ENCODE results near the gene PTPRCAP.
A peak's percentile ranks its signal among the peaks of the same experiment; 100 is the strongest.
"Not testable (repeated sequence)": the region's sequence is repeated elsewhere in the genome, so short reads cannot be mapped to it uniquely, and the experiment has no call there.

PTPRCAP gene

DNA sequence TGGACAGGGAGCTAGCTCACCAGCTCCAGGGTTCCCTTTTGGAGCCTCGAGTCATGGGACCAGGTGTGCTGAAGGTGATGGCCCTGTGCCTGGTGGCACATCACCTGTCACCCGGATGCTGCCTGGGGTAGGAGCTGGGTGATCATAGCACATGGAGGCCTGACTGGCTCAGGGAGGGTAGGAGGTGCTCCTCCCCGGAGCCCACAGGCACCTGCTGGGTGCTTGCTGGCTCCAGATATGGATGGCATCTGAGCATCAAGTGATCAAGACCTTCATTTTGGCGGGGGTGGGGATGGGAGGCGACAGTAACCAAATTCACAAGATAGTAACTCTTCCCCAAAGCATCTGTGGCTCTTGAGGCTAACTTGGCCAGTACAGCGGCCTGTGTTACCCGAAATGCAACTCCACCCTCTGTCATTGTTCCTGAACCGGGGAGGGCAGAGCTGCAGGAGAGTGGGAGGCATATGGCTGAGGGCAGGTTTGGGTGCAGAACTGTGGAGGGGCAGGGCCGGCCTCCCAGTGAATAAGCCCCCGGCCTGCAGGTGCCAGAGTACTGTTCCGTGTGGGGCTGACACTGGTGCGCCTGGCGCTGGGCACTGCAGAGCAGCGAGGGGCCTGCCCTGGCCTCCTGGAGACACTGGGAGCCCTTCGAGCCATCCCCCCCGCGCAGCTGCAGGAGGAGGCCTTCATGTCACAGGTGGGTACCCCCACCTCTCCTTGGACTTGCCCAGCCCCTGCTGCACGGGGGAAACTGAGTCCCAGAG, 28.9 kb downstream of the PTPRCAP start:
- no peak for DNase-seq

DNA sequence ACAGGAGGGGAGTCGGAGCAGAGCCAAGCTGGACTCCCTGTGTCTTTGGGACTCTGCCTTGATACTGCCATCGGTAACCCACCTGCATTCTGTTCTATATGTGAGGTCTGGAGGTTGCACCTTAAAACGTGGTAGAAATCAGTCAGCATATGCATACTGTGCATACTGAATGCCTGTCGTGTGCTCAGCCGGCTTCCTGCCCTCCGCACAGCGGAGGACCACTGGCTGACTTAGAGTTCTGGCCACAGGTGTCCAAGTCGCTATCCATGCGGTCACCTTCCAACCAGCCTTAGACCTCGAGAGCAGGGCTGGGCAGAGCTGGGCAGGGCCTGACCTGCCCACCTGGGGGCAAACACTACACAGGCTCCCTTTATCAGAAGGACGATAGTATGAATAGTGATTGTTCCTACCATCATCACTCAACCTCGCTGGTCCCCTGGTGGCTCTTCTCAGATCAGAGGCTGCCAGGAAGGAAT, 29.8 kb downstream of the PTPRCAP start:
- no peak for DNase-seq

DNA sequence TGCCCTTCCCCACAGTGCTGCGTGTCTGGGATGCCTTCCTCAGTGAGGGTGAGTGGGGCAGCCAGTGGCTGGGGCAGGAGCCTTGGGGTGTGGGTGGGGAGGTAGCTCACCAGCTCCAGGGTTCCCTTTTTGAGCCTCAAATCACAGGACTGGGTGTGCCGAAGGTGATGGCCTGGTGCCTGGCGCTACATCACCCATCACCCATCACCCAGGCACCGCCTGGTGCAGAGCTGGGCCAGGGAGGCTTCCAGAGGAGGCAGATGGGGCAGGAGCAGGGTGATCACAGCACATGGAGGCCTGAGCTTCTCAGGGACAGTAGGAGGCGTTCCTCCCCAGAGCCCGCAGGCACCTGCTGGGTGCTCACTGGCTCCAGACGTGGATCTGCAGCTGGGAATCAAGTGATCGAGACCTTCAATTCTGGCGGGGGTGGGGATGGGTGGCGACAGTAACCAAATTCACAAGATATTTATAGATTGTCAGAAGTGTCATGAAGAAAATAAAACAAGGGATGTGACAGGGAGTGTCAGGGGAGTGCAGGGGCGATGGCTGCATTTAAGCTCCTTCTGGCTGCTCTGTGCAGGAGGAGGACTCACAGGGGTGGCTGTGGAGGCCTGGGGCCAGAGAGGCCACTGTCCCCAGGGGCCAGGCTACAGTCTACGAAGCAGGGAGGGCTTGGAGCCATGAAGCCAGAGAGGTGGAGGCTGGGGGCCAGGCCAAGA, 30.4 kb downstream of the PTPRCAP start:
- no peak for DNase-seq

DNA sequence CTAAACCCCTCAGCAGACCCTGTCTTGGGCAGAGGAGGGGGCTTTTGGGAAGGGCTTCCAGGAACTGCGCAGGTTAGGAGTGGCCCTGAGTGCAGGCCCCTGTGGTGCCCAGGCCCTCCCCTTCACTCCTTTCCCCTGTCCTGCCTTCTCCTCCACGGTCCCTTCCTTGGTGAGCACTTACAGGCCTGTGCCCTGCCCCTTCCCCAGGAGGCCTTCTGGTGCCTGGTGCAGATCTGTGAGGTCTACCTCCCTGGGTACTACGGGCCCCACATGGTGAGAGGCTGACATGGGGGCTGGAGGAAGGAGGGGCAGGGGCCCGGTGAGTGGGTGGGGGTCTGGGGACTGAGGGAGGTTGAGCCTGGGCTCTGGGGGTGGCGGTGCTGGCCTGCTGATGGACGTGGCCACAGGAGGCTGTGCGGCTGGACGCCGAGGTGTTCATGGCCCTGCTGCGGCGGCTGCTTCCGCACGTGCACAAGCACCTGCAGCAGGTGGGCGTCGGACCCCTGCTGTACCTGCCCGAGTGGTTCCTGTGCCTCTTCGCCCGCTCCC, 31.0 kb downstream of the PTPRCAP start:
- no peak for DNase-seq

DNA sequence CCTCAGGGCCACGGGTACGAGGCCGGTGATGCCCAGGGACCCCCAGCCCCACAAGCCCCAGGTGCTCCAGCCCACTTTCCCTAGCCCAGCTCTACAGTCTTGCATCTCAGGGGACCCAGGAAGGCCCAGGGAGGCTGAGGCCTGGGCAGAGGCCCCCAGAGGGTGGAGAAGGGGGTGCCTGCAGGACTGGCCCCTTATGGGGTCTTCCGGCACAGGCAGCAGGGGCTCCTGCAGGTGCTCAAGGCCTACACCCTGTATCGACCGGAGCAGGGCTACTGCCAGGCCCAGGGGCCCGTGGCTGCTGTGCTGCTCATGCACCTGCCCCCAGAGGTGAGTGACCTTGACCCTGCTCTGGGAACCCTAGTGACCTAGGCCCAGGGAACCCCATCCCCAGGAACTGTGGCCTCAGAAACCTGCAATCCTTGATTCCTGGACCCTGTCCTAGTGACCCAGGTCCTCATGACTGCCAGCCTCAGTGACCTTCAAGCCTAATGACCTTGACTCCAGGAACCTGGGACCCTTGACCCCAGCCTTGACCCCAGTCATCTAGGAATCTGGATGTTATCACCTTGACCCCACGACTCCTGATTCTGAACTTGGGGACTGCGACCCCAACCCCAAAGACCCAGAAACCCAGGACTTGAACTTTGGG, 31.7 kb downstream of the PTPRCAP start:
- no peak for DNase-seq

DNA sequence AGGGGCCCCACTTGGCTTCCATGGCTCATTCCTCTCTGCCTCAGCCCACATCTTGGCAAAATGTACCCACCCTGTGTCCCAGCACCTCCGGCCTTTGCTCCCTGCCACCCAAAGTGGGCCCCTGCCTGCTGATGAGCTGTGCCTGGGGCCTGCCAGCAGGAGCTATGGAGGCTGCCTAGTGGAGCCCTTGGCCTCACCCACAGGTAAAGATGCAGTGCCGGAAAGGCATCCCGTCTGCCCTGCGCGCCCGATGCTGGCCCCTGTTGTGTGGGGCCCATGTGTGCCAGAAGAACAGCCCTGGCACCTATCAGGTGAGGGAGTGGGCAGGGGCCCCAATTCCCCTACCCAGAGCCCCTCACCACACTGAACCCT, 32.3 kb downstream of the PTPRCAP start:
- no peak for DNase-seq

DNA sequence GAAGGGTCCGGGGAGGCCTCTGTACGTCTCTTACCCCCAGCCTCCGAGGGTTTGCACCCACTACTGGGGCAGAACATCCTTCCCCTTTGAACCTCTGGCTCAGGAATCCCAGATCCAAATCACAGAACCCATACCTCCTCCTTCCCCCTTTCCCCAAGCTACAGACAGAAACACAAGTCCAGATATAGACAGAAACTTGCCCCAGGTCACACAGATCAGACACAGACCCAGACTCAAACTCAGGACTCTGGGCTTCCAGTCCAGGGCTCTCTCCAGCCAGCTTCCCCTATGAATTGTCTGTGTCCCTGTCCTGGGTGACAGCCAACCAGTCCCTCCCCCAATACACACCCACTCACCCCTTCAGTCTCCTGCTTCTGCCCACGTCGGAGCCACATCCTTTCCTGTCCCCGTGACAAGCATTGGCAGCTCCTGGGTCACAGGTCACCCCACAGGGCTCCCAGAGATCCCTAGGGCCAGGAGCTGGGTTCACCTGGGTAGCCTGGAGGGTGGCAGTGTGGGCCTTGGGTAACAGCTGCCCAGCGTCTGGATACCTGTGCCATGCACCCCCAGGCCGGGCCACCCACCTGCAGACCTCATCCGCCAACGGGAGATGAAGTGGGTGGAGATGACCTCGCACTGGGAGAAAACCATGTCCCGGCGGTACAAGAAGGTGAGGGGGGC, 32.8 kb downstream of the PTPRCAP start:
- DNase-seq = no peak

DNA sequence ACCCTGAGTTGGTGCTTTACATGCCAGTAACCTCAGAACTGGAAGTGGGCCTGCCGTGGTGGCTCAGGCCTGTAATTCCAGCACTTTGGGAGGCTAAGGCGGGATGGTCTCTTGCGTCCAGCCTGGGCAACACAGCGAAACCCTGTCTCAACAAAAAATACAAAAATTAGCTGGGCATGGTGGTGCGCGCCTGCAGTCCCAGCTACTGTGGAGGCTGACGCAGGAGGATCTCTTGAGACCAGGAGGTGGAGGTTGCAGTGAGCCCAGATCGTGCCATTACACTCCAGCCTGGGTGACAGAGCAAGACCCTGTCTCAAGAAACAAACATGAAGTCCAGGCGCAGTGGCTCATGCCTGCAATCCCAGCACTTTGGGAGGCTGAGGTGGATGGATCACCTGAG, 34.4 kb downstream of the PTPRCAP start:
- DNase-seq = not testable (repeated sequence)

DNA sequence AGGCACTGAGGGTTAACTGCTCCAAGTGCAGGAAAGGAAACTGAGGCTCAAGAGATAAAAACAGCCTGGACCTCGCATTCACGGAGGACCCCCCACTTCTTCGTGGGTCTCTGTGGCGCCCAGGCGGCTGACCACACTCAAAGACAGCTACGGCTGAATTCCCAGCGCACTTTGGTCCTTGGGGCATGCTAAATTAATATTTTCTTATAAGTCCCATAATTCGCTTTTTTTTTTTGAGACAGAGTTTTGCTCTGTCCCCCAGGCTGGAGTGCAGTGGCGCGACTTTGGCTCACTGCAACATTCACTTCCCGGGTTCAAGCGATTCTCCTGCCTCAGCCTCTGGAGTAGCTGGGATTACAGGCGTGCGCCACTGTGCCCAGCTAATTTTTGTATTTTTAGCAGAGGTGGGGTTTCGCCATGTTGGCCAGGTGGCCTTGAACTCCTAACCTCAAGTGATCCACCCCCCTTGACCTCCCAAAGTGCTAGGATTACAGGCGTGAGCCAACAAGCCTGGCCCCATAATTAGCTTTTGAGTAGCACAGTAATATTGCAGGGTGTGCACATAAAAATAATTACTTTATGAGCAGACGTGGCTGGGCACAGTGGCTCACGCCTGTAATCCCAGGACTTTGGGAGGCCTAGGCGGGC, 35.2 kb downstream of the PTPRCAP start:
- DNase-seq = not testable (repeated sequence)

DNA sequence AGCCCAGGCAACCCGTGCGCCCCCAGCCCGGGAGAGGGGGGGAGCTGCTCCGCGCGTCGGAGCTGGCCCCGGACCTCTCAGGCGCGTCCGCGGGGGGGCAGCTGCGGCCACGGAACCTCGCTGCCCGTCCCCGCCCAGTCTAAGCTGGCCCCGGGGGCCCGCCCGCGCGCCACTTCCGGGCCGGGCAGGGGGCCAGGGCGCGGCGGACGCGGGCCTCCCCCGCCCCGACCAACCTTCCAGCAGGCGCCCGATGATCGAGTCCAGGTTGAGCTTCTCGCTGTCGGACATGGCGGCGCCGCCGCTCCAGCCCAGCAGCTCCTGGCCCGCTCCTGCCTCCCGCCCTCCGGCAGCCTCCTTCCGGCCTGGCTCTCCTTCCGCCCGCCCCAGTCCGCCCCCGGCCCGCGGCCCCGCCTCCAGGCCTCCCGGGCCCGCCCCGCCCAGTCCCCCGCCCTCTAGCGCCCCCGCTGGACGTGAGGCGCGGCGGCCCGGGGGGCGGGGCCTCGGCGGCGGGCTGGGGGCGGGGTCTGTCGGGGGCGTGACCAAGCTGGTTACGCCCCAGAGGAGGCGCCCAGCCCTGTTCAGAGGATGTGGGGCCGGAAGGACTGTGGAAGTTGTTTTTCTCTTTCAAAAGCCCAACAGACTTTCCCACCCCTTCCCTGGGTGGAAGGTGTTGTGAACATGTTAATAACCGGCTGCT, 35.8 kb downstream of the PTPRCAP start, which contains the start of gene PPP1CA:
Gene PPP1CA (minus strand): TSS at position 364 of the 697 bp plus-strand sequence. CDS start 76 bp downstream, at position 288.
- peak; percentile 92 to 96 for DNase-seq

DNA sequence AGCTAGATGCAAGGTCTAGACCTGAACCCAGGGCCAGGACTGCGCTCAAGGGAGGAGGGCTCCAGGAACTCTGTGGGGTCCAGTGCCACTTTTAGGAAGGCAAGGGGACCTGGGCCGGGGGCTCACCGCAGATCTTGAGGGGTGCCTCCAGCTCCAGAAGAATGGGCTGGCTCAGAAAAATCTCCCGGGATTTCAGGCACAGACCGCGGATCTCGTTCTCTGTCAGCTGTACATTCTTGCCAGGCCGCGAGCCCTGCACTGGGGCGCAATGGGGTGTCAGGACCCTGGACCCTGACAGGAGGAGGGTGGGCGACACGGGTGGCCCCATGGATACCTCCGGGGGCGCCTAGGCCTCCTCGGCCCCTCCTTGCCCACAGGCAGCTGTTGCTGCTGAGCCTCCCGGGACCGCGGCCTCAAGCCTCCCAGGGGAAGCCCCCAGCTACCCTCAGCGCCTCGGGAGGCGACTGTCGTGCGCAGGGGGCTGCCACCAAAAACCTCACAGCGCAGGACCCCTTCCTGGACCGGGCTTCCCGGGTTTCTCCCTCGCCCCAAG, 36.5 kb downstream of the PTPRCAP start:
- DNase-seq = no peak

DNA sequence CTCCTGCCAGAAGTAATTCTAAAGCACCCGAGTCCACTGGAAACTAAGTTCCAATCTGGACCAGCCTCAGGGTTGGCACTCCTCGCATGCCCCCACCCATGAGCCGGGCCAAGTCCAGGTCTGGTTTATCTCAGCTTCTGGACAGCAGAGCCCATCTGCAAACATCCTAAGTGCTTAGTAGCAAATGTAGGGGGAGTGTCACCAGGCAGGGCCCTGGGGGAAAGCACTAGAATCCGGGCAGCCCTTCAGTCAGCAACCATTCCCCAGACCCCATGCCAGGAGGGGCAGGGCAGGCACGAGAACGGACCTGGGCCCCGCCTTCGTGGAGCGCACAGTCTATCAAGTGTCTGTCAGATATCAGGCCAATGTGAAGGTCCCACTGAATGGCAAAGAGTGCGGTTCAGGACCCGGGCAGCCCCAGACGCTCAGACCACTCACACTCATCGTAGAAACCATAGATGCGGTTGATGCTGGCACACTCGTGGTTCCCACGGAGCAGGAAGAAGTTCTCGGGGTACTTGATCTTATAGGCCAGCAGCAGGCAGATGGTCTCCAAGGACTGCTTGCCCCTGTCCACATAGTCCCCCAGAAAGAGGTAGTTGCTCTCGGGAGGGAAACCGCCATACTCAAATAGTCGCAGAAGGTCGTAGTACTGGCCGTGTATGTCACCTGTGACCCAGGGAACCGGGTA, 37.1 kb downstream of the PTPRCAP start:
- DNase-seq = no peak

DNA sequence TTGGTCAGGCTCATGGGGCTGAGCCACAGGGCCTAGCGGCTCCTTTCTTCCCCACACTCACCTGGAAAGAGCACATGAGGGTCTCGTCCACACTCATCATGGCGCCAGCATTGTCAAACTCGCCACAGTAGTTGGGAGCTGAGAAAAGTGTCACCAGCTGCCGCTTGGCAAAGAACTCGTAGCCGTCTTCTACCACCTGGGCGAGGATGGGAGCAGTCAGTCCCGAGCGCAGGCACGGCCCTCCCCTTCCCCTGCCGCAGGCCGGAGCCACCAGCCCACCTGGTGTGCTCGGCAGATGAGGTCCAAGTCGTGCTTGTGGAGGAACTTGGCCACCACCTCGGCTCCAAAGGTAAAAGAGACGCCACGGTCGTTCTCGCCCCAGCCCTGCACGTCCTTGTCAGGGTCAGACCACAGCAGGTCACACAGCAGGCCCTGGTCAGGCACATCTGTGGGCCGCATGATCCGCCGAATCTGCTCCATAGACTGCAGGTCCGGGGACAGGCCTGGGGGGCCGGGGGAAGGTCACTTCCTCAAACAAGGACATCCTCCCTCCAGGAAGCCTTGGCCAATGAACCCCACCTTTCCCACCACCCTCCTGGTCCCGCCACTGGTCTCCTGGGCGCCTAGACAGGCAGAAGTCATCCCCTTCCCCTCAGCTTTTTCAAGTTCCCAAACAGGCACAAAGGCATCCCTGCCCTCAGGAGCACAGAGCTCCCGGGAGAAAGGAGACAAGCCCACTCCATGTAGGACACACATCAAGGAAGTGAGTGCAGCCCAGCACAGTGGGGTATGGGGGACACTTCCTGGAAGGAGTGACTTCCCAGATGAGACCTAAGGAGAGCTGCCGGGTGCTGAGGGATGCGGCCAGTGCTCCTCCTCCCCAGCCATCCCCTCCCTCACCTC, 38.6 kb downstream of the PTPRCAP start:
- DNase-seq = no peak

DNA sequence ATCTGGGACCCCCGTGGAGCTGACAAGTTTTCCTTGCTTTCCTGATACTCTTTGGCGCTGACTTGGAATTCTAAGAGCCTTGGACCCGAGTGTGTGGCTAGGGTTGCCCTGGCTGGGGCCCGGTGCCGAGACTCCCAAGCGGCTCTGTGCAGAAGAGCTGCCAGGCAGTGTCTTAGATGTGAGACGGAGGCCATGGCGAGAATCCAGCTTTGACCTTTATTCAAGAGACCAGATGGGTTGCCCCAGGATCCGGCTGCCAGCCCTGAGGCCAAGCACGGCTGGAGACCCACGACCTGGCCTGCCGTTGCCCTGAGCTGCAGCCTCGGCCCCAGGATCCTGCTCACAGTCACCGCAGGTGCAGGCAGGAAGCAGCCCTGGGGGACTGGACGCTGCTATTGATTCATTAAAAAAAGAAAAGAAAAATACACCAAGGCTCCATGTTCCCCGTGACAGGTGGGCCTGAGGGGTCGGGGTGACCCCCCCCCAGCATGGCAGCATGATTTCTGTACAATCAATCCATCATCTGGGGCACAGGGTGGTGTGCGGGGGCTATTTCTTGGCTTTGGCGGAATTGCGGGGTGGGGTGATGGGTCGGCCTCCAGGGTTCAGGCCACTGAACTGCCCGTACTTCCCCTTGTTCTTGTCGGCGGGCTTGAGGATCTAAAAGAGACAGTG, 39.4 kb downstream of the PTPRCAP start:
- no peak for DNase-seq

DNA sequence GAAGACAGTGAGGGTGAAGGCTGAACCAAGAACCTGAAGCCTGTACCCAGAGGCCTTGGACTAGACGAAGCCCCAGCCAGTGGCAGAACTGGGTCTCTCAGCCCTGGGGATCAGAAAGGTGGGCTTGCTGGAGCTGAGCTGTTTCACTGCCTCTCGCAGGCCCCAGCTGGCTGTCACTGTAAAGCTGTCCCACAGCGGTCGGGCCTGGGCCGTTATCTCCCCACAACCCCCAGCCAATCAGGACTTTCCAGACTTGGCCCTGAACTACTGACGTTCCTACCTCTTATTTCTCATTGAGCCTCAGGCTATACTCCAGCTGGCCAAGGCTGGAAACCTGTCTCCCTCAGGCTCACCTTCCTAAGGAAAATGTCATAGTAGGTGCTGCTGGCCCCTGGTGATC, 39.9 kb downstream of the PTPRCAP start:
- no peak for DNase-seq

DNA sequence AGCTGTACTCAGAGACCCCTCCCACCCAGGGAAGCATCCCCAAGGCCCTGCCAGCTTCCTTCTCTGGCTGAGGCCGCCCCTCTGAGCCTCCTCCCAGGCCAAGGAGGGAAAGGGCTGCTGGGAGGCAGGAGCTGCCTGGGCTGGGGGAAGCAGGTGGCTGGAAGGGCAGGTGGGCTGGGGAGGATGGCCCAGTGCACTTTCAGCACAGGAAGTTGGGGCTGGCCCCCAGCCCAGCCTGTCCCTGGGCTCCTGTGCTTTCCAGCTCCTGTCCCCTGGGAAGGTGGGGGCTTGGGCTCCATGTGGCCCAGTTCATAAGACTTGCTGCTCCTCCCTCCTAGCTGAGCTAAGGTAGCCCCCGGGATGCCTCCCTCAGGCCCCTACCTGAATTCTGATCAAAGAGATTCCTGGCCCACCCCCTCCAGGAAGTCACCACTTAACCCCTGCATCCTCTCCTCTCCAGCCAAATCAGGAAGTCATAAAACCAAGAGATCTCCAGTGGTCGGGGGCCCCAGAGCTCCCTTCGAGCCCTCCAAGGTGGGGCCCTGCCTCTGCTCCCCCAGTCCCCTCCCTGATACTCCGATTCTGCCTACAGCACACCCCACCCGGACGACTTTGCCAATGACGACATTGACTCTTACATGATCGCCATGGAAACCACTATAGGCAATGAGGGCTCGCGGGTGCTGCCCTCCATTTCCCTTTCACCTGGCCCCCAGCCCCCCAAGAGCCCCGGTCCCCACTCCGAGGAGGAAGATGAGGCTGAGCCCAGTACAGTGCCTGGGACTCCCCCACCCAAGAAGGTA, 40.7 kb downstream of the PTPRCAP start:
- no peak for DNase-seq

DNA sequence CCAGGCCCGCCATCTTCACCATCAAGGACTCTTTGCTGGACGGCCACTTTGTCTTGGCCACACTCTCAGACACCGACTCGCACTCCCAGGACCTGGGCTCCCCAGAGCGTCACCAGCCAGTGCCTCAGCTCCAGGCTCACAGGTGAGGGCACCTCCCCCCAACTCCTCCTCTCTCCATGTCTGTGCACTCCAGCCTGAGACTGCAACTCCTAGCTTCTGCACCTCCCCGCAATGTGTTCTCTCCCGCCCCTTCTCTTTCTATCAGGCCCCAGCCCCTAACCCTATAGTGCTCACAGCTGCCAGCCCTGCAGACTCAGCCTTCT, 41.3 kb downstream of the PTPRCAP start:
- DNase-seq = no peak

DNA sequence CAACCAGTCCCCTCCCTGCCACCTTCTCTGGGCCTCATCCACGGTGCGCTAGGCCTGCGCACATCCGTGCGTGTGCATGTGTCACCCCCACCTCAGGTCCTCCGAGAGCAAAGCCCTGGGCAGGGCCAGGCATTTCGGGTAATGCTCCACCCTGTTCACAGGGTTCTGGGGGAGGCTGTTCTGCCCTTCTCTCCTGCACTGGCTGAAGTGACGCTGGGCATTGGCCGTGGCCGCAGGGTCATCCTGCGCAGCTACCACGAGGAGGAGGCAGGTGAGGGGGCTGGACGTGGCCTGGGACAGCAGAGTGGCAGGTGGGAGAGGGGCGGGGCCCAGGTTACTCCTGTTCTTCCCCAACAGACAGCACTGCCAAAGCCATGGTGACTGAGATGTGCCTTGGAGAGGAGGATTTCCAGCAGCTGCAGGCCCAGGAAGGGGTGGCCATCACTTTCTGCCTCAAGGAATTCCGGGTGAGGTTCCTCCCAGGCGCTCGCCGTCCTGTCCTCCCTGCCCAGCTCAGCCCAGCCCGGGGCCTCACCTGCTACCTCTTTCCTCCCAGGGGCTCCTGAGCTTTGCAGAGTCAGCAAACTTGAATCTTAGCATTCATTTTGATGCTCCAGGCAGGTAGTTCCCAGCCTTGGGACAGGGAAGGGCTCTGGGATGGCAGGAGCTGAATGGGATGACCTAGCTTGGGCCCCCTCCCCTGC, 41.8 kb downstream of the PTPRCAP start:
- DNase-seq = no peak
